B cell (primary cell): ENCODE results near the gene D2HGDH. TPM values are rescaled to one million over a fixed set of nuclear protein-coding genes. Genes with fewer than 3 reads are reported as not detected.

Experiments
- ATAC-seq: fragments of 200-7000 bp; cut with Tn5 transposase; one replicate; pipeline ENCODE4 v1.10.0; 2021; ENCODE audit warnings: low read depth, mild to moderate bottlenecking, moderate number of reproducible peaks, moderate library complexity
- CTCF ChIA-PET: fragments of 350-600 bp; sonication (Branson Sonifier 250); formaldehyde crosslinking; loops from one replicate; lab custom pipeline; 2021; ENCODE audit warnings: antibody characterized with exemption, inconsistent platforms; lab: Charles Lee
- POLR2A ChIA-PET: fragments of 350-600 bp; sonication (Branson Sonifier 250); formaldehyde crosslinking; loops from one replicate; lab custom pipeline; 2021; ENCODE audit warnings: antibody characterized with exemption; lab: Charles Lee
- DNase-seq: peaks from one replicate; pipeline ENCODE4 v3.0.0; 2013
- H2AFZ ChIP-seq: 2 replicates; pipeline ENCODE4 v1.6.1; 2012; ENCODE audit warnings: mild to moderate bottlenecking, low read depth, low read length; ENCODE audit not compliant: insufficient read depth, poor library complexity, severe bottlenecking
- H3K27ac ChIP-seq, 2 donors: 1 replicate in 1 of 2; 2 replicates in 1 of 2; pipeline ENCODE4 v1.5.1; 2012 to 2013; ENCODE audit warnings: low read length in 2 of 2, mild to moderate bottlenecking in 2 of 2, moderate library complexity in 1 of 2
- H3K27me3 ChIP-seq, 4 experiments: fragments of 200-600 bp in 1 of 4; sonication (generic) in 1 of 4; replicated peaks in 1 of 4; 1 replicate in 2 of 4; 2 replicates in 2 of 4; pipeline versions ENCODE4 v1.6.1 to v1.7.0; 2013 to 2016; ENCODE audit warnings: low read length in 3 of 4, mild to moderate bottlenecking in 2 of 4, mixed read lengths in 1 of 4, moderate library complexity in 1 of 4; ENCODE audit not compliant: insufficient read depth in 4 of 4, control insufficient read depth in 3 of 4; ENCODE audit errors: control extremely low read depth in 1 of 4
- H3K36me3 ChIP-seq, 2 experiments: replicated peaks in 1 of 2; 1 replicate in 1 of 2; 2 replicates in 1 of 2; pipeline versions ENCODE4 v1.6.1 to v1.7.1; 2013; ENCODE audit warnings: low read length in 1 of 2; ENCODE audit not compliant: insufficient read depth in 2 of 2, control insufficient read depth in 1 of 2; ENCODE audit errors: control extremely low read depth in 1 of 2, extremely low read depth in 1 of 2
- H3K4me1 ChIP-seq, 2 donors: fragments of 200-600 bp in 1 of 2; sonication (generic) in 1 of 2; 1 replicate in 1 of 2; 2 replicates in 1 of 2; pipeline versions ENCODE4 v1.5.1 to v1.6.1; 2013 to 2017; ENCODE audit warnings: low read length in 2 of 2; ENCODE audit not compliant: control insufficient read depth in 2 of 2, insufficient read depth in 2 of 2
- H3K4me2 ChIP-seq: replicated peaks from 2 replicates; pipeline ENCODE3; 2012; ENCODE audit warnings: mild to moderate bottlenecking, low read depth, low read length; ENCODE audit not compliant: poor library complexity, severe bottlenecking
- H3K4me3 ChIP-seq, 5 experiments: fragments of 200-600 bp in 1 of 5; sonication (generic) in 1 of 5; 1 replicate in 3 of 5; 2 replicates in 2 of 5; pipeline versions ENCODE4 v1.5.1 to v1.7.0; 2011 to 2016; ENCODE audit warnings: low read length in 4 of 5, mild to moderate bottlenecking in 4 of 5, low read depth in 2 of 5, control low read depth in 1 of 5, moderate library complexity in 1 of 5; ENCODE audit not compliant: insufficient read depth in 1 of 5; ENCODE audit errors: control extremely low read depth in 1 of 5, extremely low read depth in 1 of 5
- H3K79me2 ChIP-seq: fragments of 200-600 bp; sonication (generic); one replicate; pipeline ENCODE4 v1.6.0; 2016; ENCODE audit warnings: low read length; ENCODE audit not compliant: control insufficient read depth, insufficient read depth
- H3K9ac ChIP-seq: fragments of 200-600 bp; sonication (generic); 2 replicates; pipeline ENCODE4 v1.6.1; 2017; ENCODE audit warnings: mild to moderate bottlenecking, low read length, moderate library complexity
- H3K9me3 ChIP-seq, 3 donors: one replicate each; pipeline versions ENCODE4 v1.6.1 to v1.7.1; 2013; ENCODE audit warnings: low read length in 2 of 3; ENCODE audit not compliant: control insufficient read depth in 2 of 3, insufficient read depth in 1 of 3; ENCODE audit errors: control extremely low read depth in 1 of 3
- H4K20me1 ChIP-seq: 2 replicates; pipeline ENCODE4 v1.6.0; 2012; ENCODE audit warnings: mild to moderate bottlenecking, low read length; ENCODE audit not compliant: insufficient read depth, control insufficient read depth, poor library complexity, severe bottlenecking
- H3K27ac Mint-ChIP-seq: one replicate; pipeline ENCODE4 v1.8.0; 2021; ENCODE audit warnings: mixed read lengths
- H3K27me3 Mint-ChIP-seq: one replicate; pipeline ENCODE4 v1.8.0; 2021; ENCODE audit warnings: mixed read lengths
- H3K4me1 Mint-ChIP-seq: one replicate; pipeline ENCODE4 v1.8.0; 2021; ENCODE audit warnings: mixed read lengths
- H3K4me3 Mint-ChIP-seq: one replicate; pipeline ENCODE4 v1.8.0; 2021; ENCODE audit warnings: mixed read lengths
- H3K9me3 Mint-ChIP-seq: one replicate; pipeline ENCODE4 v1.8.0; 2022; ENCODE audit warnings: mixed read lengths; ENCODE audit not compliant: insufficient read depth
- EZH2 ChIP-seq: IDR thresholded peaks from 2 replicates; pipeline ENCODE4 v1.6.1; 2012; ENCODE audit warnings: borderline replicate concordance, low read depth, mild to moderate bottlenecking, moderate library complexity, low read length; ENCODE audit not compliant: insufficient read depth, poor library complexity, severe bottlenecking
- WGBS: methylation state at CpG from one replicate; pipeline ENCODE4 v1.1.5; 2013; ENCODE audit warnings: missing lambda C conversion rate; ENCODE audit not compliant: insufficient coverage; 5-methylcytosine and 5-hydroxymethylcytosine counted together
- intact Hi-C: fragments of 100-400 bp; cut with micrococcal nuclease; formaldehyde crosslinking; loops from one replicate; pipeline ENCODE4 v1.10.0; 2022
- polyA plus RNA-seq: library from polyadenylated mRNA; depleted of rRNA; stranded (reverse); fragments of >200 nt; gene quantifications from 2 replicates; pipeline ENCODE4 v1.2.3, GENCODE V29; 2012
- total RNA-seq, 2 donors: library from RNA; stranded (reverse); fragments of 120-200 nt in 1 of 2; gene quantifications; 1 replicate in 1 of 2; 2 replicates in 1 of 2; pipeline versions ENCODE4 v1.2.3 to v1.2.4, GENCODE V29; 2013 to 2022
- TF ChIP-seq, protein P1 (sequence below): fragments of 200-600 bp; IDR thresholded peaks from one replicate; pipeline ENCODE4 v1.8.0; 2022; ENCODE audit warnings: antibody characterized with exemption, mild to moderate bottlenecking

D2HGDH gene
- total and polyA plus RNA-seq, 2 donors (not counting 1 experiment from before 2014, with no cell fraction given): 44.0 to 67.7 TPM

GRCh38 chr2:241809383-241810306 lies 75.2 kb downstream of the D2HGDH start:
- no peak for ATAC-seq
- Mint-ChIP-seq H3K27ac (no peak overlapping the region), H3K27me3 (peaks cover 6% of the 10 kb centered on the region), H3K4me3 (no peak overlapping the region), H3K4me1 (peaks cover 13% of the 10 kb centered on the region), H3K9me3 (no peaks in the 10 kb centered on the region)
- no peak for TF ChIP-seq EZH2
- POLR2A ChIA-PET: no interaction called here
- Histone ChIP-seq H3K27me3 (peaks cover 0 to 4% (median 2%) of the 10 kb centered on the region in 4 experiments), H4K20me1 (no peaks in the 10 kb centered on the region), H3K4me2 (no peak overlapping the region), H3K4me1 (peaks cover 7 to 9% of the 10 kb centered on the region in 2 donors), H3K36me3 (no peaks in the 10 kb centered on the region), H3K9me3 (no peaks in the 10 kb centered on the region), H2AFZ (no peak overlapping the region), H3K79me2 (no peaks in the 10 kb centered on the region), H3K27ac (no peak overlapping the region), H3K4me3 (no peak overlapping the region), H3K9ac (no peak overlapping the region)
- CTCF ChIA-PET: no interaction called here
- 77% methylated on average over 27 of the region's 29 CpGs for WGBS
- intact Hi-C loops: no loop called here
- DNase-seq: no peak

DNA sequence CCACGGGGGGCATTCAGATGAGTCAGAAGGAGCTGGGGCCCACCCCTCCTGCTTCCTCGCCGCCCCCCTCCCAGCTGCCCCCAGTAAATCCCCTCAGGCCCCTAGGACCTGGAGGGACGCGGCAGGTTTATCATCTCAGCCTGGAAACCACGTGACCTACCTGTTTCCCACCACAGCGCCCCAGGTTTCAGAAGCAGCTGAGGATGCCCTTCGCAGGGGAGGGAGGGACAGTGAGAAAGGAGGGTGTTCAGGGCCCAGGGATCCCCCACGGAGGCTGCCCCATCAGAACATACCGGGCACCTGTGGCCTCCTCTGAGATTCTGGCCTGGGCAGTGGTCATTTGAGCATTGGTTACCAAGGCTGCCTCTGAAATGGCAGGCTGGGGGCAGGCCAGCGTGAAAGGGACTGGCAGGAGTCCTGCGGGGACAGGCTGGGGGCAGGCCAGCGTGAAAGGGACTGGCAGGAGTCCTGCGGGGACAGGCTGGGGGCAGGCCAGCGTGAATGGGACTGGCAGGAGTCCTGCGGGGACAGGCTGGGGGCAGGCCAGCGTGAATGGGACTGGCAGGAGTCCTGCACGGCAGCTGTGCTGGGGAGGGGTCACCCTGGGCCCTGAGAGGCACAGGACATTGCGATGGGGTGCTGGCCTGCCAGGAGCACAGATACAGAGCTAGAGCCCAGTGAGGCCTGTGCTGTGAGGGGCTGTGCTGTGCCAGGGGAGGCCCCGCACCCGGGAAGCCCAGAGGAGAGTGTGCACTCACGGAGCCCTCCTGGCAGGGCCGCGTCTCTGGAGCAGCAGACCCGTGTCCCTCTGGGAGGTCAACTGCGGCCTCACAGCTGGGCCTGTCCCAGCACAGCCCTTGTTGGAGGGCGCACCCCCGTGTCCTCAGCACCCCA lies 76.1 kb downstream of the D2HGDH start:
- Mint-ChIP-seq H3K4me3 (no peak overlapping the region), H3K27me3 (peaks cover 10% of the 10 kb centered on the region), H3K9me3 (no peaks in the 10 kb centered on the region), H3K4me1 (peaks cover 15% of the 10 kb centered on the region), H3K27ac (no peak overlapping the region)
- ATAC-seq (no peak), DNase-seq (no peak)
- Histone ChIP-seq H3K4me3 (no peak overlapping the region), H3K9ac (no peak overlapping the region), H3K27me3 (no peaks in the 10 kb centered on the region), H3K27ac (no peak overlapping the region), H3K9me3 (no peaks in the 10 kb centered on the region), H3K4me2 (no peak overlapping the region), H4K20me1 (no peaks in the 10 kb centered on the region), H3K36me3 (no peaks in the 10 kb centered on the region), H3K4me1 (peaks cover 4 to 5% of the 10 kb centered on the region in 2 donors), H2AFZ (no peak overlapping the region), H3K79me2 (no peaks in the 10 kb centered on the region)
- POLR2A ChIA-PET: no interaction called here
- no peak for TF ChIP-seq EZH2
- TF ChIP-seq, protein P1, sequence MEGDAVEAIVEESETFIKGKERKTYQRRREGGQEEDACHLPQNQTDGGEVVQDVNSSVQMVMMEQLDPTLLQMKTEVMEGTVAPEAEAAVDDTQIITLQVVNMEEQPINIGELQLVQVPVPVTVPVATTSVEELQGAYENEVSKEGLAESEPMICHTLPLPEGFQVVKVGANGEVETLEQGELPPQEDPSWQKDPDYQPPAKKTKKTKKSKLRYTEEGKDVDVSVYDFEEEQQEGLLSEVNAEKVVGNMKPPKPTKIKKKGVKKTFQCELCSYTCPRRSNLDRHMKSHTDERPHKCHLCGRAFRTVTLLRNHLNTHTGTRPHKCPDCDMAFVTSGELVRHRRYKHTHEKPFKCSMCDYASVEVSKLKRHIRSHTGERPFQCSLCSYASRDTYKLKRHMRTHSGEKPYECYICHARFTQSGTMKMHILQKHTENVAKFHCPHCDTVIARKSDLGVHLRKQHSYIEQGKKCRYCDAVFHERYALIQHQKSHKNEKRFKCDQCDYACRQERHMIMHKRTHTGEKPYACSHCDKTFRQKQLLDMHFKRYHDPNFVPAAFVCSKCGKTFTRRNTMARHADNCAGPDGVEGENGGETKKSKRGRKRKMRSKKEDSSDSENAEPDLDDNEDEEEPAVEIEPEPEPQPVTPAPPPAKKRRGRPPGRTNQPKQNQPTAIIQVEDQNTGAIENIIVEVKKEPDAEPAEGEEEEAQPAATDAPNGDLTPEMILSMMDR: no peak
- WGBS: 92% methylated on average over 23 of the region's 28 CpGs
- intact Hi-C loops: no loop called here
- CTCF ChIA-PET: no interaction called here
